GM12878 (cell line): ENCODE data around the gene PRKAG2. TPM values are rescaled to one million over a fixed set of nuclear protein-coding genes. Genes with fewer than 3 reads are reported as not detected.

Experiments
- ATAC-seq: fragments of 200-7000 bp; cut with Tn5 transposase; 3 replicates; pipeline ENCODE4 v1.9.1; 2020; ENCODE audit warnings: mild to moderate bottlenecking, moderate library complexity
- BruUV-seq: library from RNA; stranded (reverse); fragments of 400-500 nt; replicated peaks from 2 replicates; lab custom pipeline; 2021; lab: Mats Ljungman, UMichigan
- CTCF ChIA-PET: fragments of 300-600 bp; sonication (Branson Sonifier 250); formaldehyde crosslinking; extraction: SDS; loops from one replicate; lab custom pipeline; 2021; ENCODE audit warnings: inconsistent platforms; lab: Yijun Ruan, JAX
- POLR2A ChIA-PET: fragments of 350-600 bp; formaldehyde crosslinking; extraction: SDS; loops from one replicate; lab custom pipeline; 2021; ENCODE audit warnings: inconsistent platforms; lab: Charles Lee
- RAD21 ChIA-PET: fragments of 300-600 bp; sonication (Branson Sonifier 250); formaldehyde crosslinking; loops from one replicate; lab custom pipeline; 2023; ENCODE audit warnings: antibody characterized with exemption; ENCODE audit not compliant: unreplicated experiment; lab: Charles Lee
- SMC1A ChIA-PET: fragments of 300-600 bp; sonication (Branson Sonifier 250); formaldehyde crosslinking; loops from one replicate; lab custom pipeline; 2023; ENCODE audit not compliant: unreplicated experiment, uncharacterized antibody; lab: Charles Lee
- DNase-seq: peaks from one replicate; pipeline ENCODE4 v3.0.0-alpha.2; 2011; ENCODE audit warnings: low read depth, low spot score
- FAIRE-seq: peaks from 3 replicates; lab custom pipeline; 2011; peaks lifted over from hg19 to GRCh38; lab: Jason Lieb, UNC
- H2AFZ ChIP-seq: 2 replicates; pipeline ENCODE4 v1.6.0; 2011; ENCODE audit warnings: low read depth, low read length, control low read depth; ENCODE audit not compliant: control insufficient read depth
- H3K27ac ChIP-seq: 2 replicates; pipeline ENCODE4 v1.5.1; 2011; ENCODE audit warnings: control low read depth; ENCODE audit not compliant: control insufficient read depth, insufficient read depth
- H3K27me3 ChIP-seq, 2 experiments: replicated peaks in 1 of 2; 2 replicates each; pipeline versions ENCODE4 v1.6.0 to v1.6.1; 2011; ENCODE audit warnings: low read length in 1 of 2; ENCODE audit not compliant: control insufficient read depth in 2 of 2, insufficient read depth in 2 of 2
- H3K36me3 ChIP-seq, 2 experiments: 2 replicates each; pipeline ENCODE4 v1.5.1; 2011; ENCODE audit warnings: low read length in 1 of 2; ENCODE audit not compliant: control insufficient read depth in 2 of 2, insufficient read depth in 2 of 2
- H3K4me1 ChIP-seq: 2 replicates; pipeline ENCODE4 v1.6.1; 2011; ENCODE audit warnings: mild to moderate bottlenecking, low read length, moderate library complexity, mixed read lengths; ENCODE audit not compliant: control insufficient read depth, insufficient read depth
- H3K4me2 ChIP-seq: 2 replicates; pipeline ENCODE4 v1.6.0; 2011; ENCODE audit warnings: control low read depth; ENCODE audit not compliant: control insufficient read depth, insufficient read depth
- H3K4me3 ChIP-seq: fragments of 200-600 bp; sonication (generic); 2 replicates; pipeline ENCODE4 v1.5.1; 2016
- H3K79me2 ChIP-seq: 2 replicates; pipeline ENCODE4 v1.6.0; 2011; ENCODE audit warnings: low read length; ENCODE audit not compliant: control insufficient read depth, insufficient read depth
- H3K9ac ChIP-seq: 2 replicates; pipeline ENCODE4 v1.8.0; 2011; ENCODE audit warnings: low read length, control low read depth, mixed read lengths; ENCODE audit not compliant: control insufficient read depth, insufficient read depth
- H3K9me3 ChIP-seq: replicated peaks from 3 replicates; pipeline ENCODE4 v1.5.1; 2011; ENCODE audit warnings: mild to moderate bottlenecking, low read length; ENCODE audit not compliant: control insufficient read depth, insufficient read depth
- H4K20me1 ChIP-seq: 2 replicates; pipeline ENCODE4 v1.6.0; 2011; ENCODE audit not compliant: control insufficient read depth, insufficient read depth
- CBX5 ChIP-seq: sonication (generic); IDR thresholded peaks from 2 replicates; pipeline ENCODE4 v1.6.1; 2016; ENCODE audit warnings: low read depth, moderate library complexity, mild to moderate bottlenecking, inconsistent platforms
- IRF4 ChIP-seq: IDR thresholded peaks from 2 replicates; pipeline ENCODE4 v1.6.1; 2011; ENCODE audit warnings: low read depth, low read length
- MEF2A ChIP-seq: IDR thresholded peaks from 2 replicates; pipeline ENCODE4 v1.6.1; 2011; ENCODE audit warnings: low read depth, mild to moderate bottlenecking, low read length, moderate library complexity; ENCODE audit not compliant: insufficient read depth
- MTA3 ChIP-seq: IDR thresholded peaks from 2 replicates; pipeline ENCODE4 v1.6.1; 2012; ENCODE audit warnings: low read length, inconsistent platforms, borderline replicate concordance
- NFYB ChIP-seq: IDR thresholded peaks from 2 replicates; pipeline ENCODE4 v1.6.1; 2011; ENCODE audit warnings: low read depth, mild to moderate bottlenecking, low read length, improper control_type of control experiment, moderate library complexity; ENCODE audit not compliant: insufficient read depth
- ZSCAN29 ChIP-seq: fragments of 450-650 bp; IDR thresholded peaks from 2 replicates; pipeline ENCODE4 v1.6.1; 2017; ENCODE audit warnings: mild to moderate bottlenecking, moderate library complexity
- WGBS: methylation state at CpG from one replicate; pipeline ENCODE4 v1.1.6; 2016; ENCODE audit warnings: low lambda C conversion rate; ENCODE audit not compliant: insufficient replicate concordance, insufficient coverage; ENCODE audit errors: missing lambda C conversion rate; 5-methylcytosine and 5-hydroxymethylcytosine counted together
- in situ Hi-C: fragments of 300-500 bp; cut with MboI; formaldehyde crosslinking; loops from 9 replicates; pipeline ENCODE4 v1.14.3; 2018; ENCODE audit warnings: mixed read lengths
- intact Hi-C: fragments of 100-400 bp; cut with micrococcal nuclease; formaldehyde crosslinking; loops from one replicate; pipeline ENCODE4 v1.14.2; 2022; ENCODE audit not compliant: unreplicated experiment
- polyA plus RNA-seq, 11 experiments: library from polyadenylated mRNA; depleted of rRNA in 4 of 11; unstranded in 6 of 11; stranded (reverse) in 5 of 11; fragments of >200 nt; fragmentation: Nextera tagmentation in 4 of 11; fragmentation: Illumina TruSeq in 1 of 11; extraction: Ambion mirVana in 4 of 11; extraction: Trizol in 1 of 11; gene quantifications; 1 replicate in 1 of 11; 2 replicates in 10 of 11; pipeline versions ENCODE4 v1.2.1 to v1.2.3, GENCODE V29; 2011 to 2016; ENCODE audit warnings: inconsistent platforms in 2 of 11, missing spikeins in 2 of 11, low read depth in 1 of 11
- total RNA-seq, 4 experiments: library from RNA; depleted of rRNA in 3 of 4; stranded (reverse); fragments of >200 nt in 3 of 4; fragmentation: Illumina TruSeq in 1 of 4; extraction: Trizol in 1 of 4; gene quantifications; 2 replicates each; pipeline versions ENCODE4 v1.2.1 to v1.2.3, GENCODE V29; 2013 to 2021
- TF ChIP-seq, protein P1 (sequence below): fragments of 150-350 bp; IDR thresholded peaks from 2 replicates; pipeline ENCODE4 v1.6.1; 2014; ENCODE audit warnings: mild to moderate bottlenecking, low read depth, low read length

Gene PRKAG2
- total and polyA plus RNA-seq, 10 of the 15 experiments (the other 5 are each of a cell fraction or from before 2014, with no cell fraction given) = 3.4 to 8.9 (median 6.8) TPM

DNA sequence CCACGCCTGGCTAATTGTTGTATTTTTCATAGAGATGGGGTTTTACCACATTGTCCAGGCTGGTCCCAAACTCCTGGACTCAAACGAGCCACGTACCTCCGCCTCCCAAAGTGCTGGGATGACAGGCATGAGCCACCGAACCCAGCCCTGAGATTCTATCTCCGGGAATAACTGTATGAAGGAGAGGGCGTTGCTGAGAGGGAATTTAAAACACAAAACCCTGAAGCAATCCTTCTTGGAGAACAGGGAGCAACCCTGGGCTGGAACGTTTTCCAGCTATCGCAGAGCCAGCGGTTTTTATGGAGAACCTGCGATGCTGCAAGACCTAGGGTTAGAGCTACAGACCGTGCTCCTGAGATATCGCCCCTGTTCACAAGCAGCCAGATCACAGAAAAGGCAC is 144.6 kb downstream of the PRKAG2 start:
- no peak overlapping the region for H3K4me3 ChIP-seq
- in situ Hi-C loops (no loop called here), intact Hi-C loops (no loop called here)
- TF ChIP-seq CBX5 (no peak), ZSCAN29 (no peak)
- no peaks in the 10 kb centered on the region for H3K9me3 ChIP-seq
- no peak for FAIRE-seq
- no peaks in the 10 kb centered on the region for H3K79me2 ChIP-seq
- H2AFZ ChIP-seq = no peak overlapping the region
- no peaks in the 10 kb centered on the region for H3K36me3 ChIP-seq
- BruUV-seq = no TSS peak
- no peak overlapping the region for H3K9ac ChIP-seq
- 60% methylated on average over 13 of the region's 13 CpGs for WGBS
- ChIA-PET POLR2A (no interaction called here), RAD21 (no interaction called here), CTCF (interaction anchor here (1.1 kb wide), 1 partner anchor 10 kb away, joined by 3 read pairs; no protein-coding TSS in a partner anchor), SMC1A (no interaction called here)
- H4K20me1 ChIP-seq = no peaks in the 10 kb centered on the region
- no peak overlapping the region for H3K4me2 ChIP-seq
- H3K4me1 ChIP-seq = no peaks in the 10 kb centered on the region
- no peak for ATAC-seq
- DNase-seq = no peak
- no peak overlapping the region for H3K27ac ChIP-seq
- H3K27me3 ChIP-seq = no peaks in the 10 kb centered on the region; a peak in 1 of 4 replicates

DNA sequence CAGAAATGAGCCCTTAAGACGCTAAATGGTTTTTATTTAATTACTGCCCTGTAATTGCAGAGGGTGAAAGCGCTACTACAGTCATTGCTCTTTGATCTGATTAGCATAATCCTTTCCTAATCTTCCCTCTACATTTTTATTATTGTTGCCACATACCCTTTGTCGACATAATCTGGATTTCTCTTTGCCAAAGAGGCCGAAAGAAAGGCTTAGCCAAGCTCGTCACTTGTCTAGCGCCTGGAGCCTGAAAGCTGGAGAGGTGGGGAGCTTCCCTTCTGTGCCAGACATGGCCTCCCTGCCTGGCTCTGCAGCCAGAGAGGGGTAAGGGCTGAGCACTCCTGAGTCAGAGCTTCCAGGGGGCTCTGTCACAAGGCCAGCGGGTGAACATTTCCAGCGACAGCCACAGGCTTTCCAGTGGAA is 145.9 kb downstream of the PRKAG2 start:
- no peaks in the 10 kb centered on the region for H3K36me3 ChIP-seq
- no peaks in the 10 kb centered on the region for H3K79me2 ChIP-seq
- ChIA-PET SMC1A (no interaction called here), CTCF (no interaction called here), RAD21 (no interaction called here), POLR2A (no interaction called here)
- H3K9ac ChIP-seq = no peak overlapping the region
- no peak overlapping the region for H3K27ac ChIP-seq
- no peaks in the 10 kb centered on the region for H3K27me3 ChIP-seq
- no peak overlapping the region for H3K4me2 ChIP-seq
- no peak for FAIRE-seq
- no peak overlapping the region for H3K4me3 ChIP-seq
- no peak overlapping the region for H2AFZ ChIP-seq
- in situ Hi-C loops (no loop called here), intact Hi-C loops (no loop called here)
- TF ChIP-seq IRF4 (no peak), NFYB (no peak), MEF2A (no peak), MTA3 (no peak)
- TF ChIP-seq, protein P1, sequence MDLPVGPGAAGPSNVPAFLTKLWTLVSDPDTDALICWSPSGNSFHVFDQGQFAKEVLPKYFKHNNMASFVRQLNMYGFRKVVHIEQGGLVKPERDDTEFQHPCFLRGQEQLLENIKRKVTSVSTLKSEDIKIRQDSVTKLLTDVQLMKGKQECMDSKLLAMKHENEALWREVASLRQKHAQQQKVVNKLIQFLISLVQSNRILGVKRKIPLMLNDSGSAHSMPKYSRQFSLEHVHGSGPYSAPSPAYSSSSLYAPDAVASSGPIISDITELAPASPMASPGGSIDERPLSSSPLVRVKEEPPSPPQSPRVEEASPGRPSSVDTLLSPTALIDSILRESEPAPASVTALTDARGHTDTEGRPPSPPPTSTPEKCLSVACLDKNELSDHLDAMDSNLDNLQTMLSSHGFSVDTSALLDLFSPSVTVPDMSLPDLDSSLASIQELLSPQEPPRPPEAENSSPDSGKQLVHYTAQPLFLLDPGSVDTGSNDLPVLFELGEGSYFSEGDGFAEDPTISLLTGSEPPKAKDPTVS = no peak
- no peak for DNase-seq
- ATAC-seq = no peak
- H3K9me3 ChIP-seq = no peaks in the 10 kb centered on the region
- 85% methylated on average over 8 of the region's 8 CpGs for WGBS
- H3K4me1 ChIP-seq = no peaks in the 10 kb centered on the region
- no TSS peak for BruUV-seq
- H4K20me1 ChIP-seq = no peaks in the 10 kb centered on the region
